ENCODE data around the gene DSCAM.
"Not testable (repeated sequence)": the region's sequence is repeated elsewhere in the genome, so short reads cannot be mapped to it uniquely, and the experiment has no call there.

Gene DSCAM

GRCh38 chr21:40517646-40518045 is 329.3 kb downstream of the DSCAM start:
- DNase-seq = no peak

GRCh38 chr21:40516335-40516734 is 330.6 kb downstream of the DSCAM start:
- DNase-seq = no peak

- no peak for DNase-seq
These were observed 334.4 kb downstream of the DSCAM start for GRCh38 chr21:40512590-40512989.

GRCh38 chr21:40507978-40508377 is 339.0 kb downstream of the DSCAM start:
- DNase-seq = no peak

GRCh38 chr21:40505681-40506080 is 341.3 kb downstream of the DSCAM start:
- DNase-seq = no peak

- no peak for DNase-seq
These were observed 341.7 kb downstream of the DSCAM start for GRCh38 chr21:40505244-40505643.

- DNase-seq = no peak
These were observed 342.1 kb downstream of the DSCAM start for GRCh38 chr21:40504825-40505224.

- no peak for DNase-seq
These were observed 350.8 kb downstream of the DSCAM start for GRCh38 chr21:40496116-40496515.

- DNase-seq = no peak
These were observed 356.6 kb downstream of the DSCAM start for GRCh38 chr21:40490408-40490807.

- DNase-seq = no peak
These were observed 358.0 kb downstream of the DSCAM start for GRCh38 chr21:40489001-40489400.

- no peak for DNase-seq
These were observed 365.2 kb downstream of the DSCAM start for GRCh38 chr21:40481764-40482163.

- DNase-seq = no peak
These were observed 372.4 kb downstream of the DSCAM start for GRCh38 chr21:40474513-40474912.

GRCh38 chr21:40472013-40472412 is 374.9 kb downstream of the DSCAM start:
- no peak for DNase-seq

GRCh38 chr21:40471103-40471502 is 375.9 kb downstream of the DSCAM start:
- DNase-seq = no peak

- DNase-seq = no peak
These were observed 380.0 kb downstream of the DSCAM start for GRCh38 chr21:40466893-40467483.

GRCh38 chr21:40465382-40465781 is 381.6 kb downstream of the DSCAM start:
- DNase-seq = no peak

- no peak for DNase-seq
These were observed 383.8 kb downstream of the DSCAM start for GRCh38 chr21:40463176-40463575.

- DNase-seq = no peak
These were observed 385.9 kb downstream of the DSCAM start for GRCh38 chr21:40461008-40461407.

GRCh38 chr21:40457741-40458140 is 389.2 kb downstream of the DSCAM start:
- no peak for DNase-seq

GRCh38 chr21:40454057-40454456 is 392.9 kb downstream of the DSCAM start:
- no peak for DNase-seq

- no peak for DNase-seq
These were observed 393.8 kb downstream of the DSCAM start for GRCh38 chr21:40453183-40453582.

GRCh38 chr21:40452548-40452947 is 394.4 kb downstream of the DSCAM start:
- no peak for DNase-seq

GRCh38 chr21:40447016-40447415 is 399.9 kb downstream of the DSCAM start:
- DNase-seq = no peak

- no peak for DNase-seq
These were observed 401.5 kb downstream of the DSCAM start for GRCh38 chr21:40445349-40445921.

- not testable (repeated sequence) for DNase-seq
These were observed 407.4 kb downstream of the DSCAM start for GRCh38 chr21:40439581-40439980.

Data from stimulated activated CD4-positive, alpha-beta T cell treated with anti-CD3 and anti-CD28 coated beads, Interleukin-1b, Interleukin-23, amount 100 ng/mL, for 48 hours (primary cell).